K562 (cell line): ENCODE results near the gene SDSL. TPM values are rescaled to one million over a fixed set of nuclear protein-coding genes. Genes with fewer than 3 reads are reported as not detected.

ENCODE experiments used
- ATAC-seq: fragments of 200-7000 bp; cut with Tn5 transposase; 3 replicates; pipeline ENCODE4 v1.9.1; 2020; ENCODE audit warnings: moderate library complexity
- BruUV-seq: library from RNA; stranded (reverse); fragments of 400-500 nt; replicated peaks from 2 replicates; lab custom pipeline; 2021; lab: Mats Ljungman, UMichigan
- CTCF ChIA-PET: fragments of 300-600 bp; formaldehyde crosslinking; extraction: SDS; loops from one replicate; lab custom pipeline; 2021; ENCODE audit warnings: low intra/inter-chr PET ratio; lab: Yijun Ruan, JAX
- POLR2A ChIA-PET: fragments of 300-600, 350-650 bp; sonication (Branson Sonifier 250); formaldehyde crosslinking; extraction: SDS; loops from one replicate; lab custom pipeline; 2021; ENCODE audit warnings: antibody characterized with exemption, inconsistent platforms; lab: Yijun Ruan, JAX
- DNase-seq, 4 experiments: peaks; one replicate each; pipeline versions ENCODE4 v3.0.0 to v3.0.0-alpha.2; 2011 to 2018; ENCODE audit warnings: low spot score in 3 of 4, mixed read lengths in 3 of 4; ENCODE audit errors: extremely low read depth in 1 of 4
- FAIRE-seq: peaks from 2 replicates; lab custom pipeline; 2011; peaks lifted over from hg19 to GRCh38; lab: Jason Lieb, UNC
- H2AFZ ChIP-seq: 2 replicates; pipeline ENCODE4 v1.6.0; 2011; ENCODE audit warnings: low read depth, low read length, control low read depth, inconsistent platforms
- H3K27ac ChIP-seq: fragments of 200-600 bp; 3 replicates; pipeline ENCODE4 v1.8.0; 2011; ENCODE audit warnings: low read depth, mild to moderate bottlenecking, control low read depth, inconsistent platforms, low read length, moderate library complexity, mixed read lengths; ENCODE audit errors: extremely low read depth
- H3K27me3 ChIP-seq, 2 experiments: fragments of 300-600 bp in 1 of 2; 2 replicates in 1 of 2; 3 replicates in 1 of 2; pipeline versions ENCODE4 v1.6.0 to v1.8.0; 2011; ENCODE audit warnings: inconsistent platforms in 2 of 2, low read length in 2 of 2, mild to moderate bottlenecking in 1 of 2, mixed read lengths in 1 of 2, moderate library complexity in 1 of 2; ENCODE audit not compliant: control insufficient read depth in 2 of 2, insufficient read depth in 2 of 2
- H3K36me3 ChIP-seq: fragments of 300-600 bp; 3 replicates; pipeline ENCODE4 v1.8.0; 2011; ENCODE audit warnings: mild to moderate bottlenecking, low read length, inconsistent platforms; ENCODE audit not compliant: control insufficient read depth, insufficient read depth
- H3K4me1 ChIP-seq, 2 experiments: fragments of 200-600 bp in 1 of 2; replicated peaks in 1 of 2; 2 replicates in 1 of 2; 3 replicates in 1 of 2; pipeline versions ENCODE4 v1.5.1 to v1.8.0; 2011; ENCODE audit warnings: inconsistent platforms in 2 of 2, low read length in 2 of 2, mild to moderate bottlenecking in 1 of 2, mixed read lengths in 1 of 2, moderate library complexity in 1 of 2; ENCODE audit not compliant: control insufficient read depth in 2 of 2, insufficient read depth in 2 of 2
- H3K4me2 ChIP-seq: 2 replicates; pipeline ENCODE4 v1.6.1; 2011; ENCODE audit warnings: low read length, control low read depth, inconsistent platforms, mixed read lengths; ENCODE audit not compliant: insufficient read depth
- H3K4me3 ChIP-seq: fragments of 200-600 bp; sonication (generic), shearing (Covaris generic); 2 replicates; pipeline ENCODE4 v1.5.1; 2016; ENCODE audit warnings: control low read depth, inconsistent platforms
- H3K79me2 ChIP-seq: fragments of 200-600 bp; 3 replicates; pipeline ENCODE4 v1.8.0; 2011; ENCODE audit warnings: low read length, inconsistent platforms; ENCODE audit not compliant: control insufficient read depth, insufficient read depth
- H3K9ac ChIP-seq, 2 experiments: 2 replicates each; pipeline versions ENCODE4 v1.6.0 to v1.6.1; 2011; ENCODE audit warnings: low read depth in 2 of 2, low read length in 2 of 2, control low read depth in 1 of 2, inconsistent platforms in 1 of 2, mild to moderate bottlenecking in 1 of 2, mixed read lengths in 1 of 2; ENCODE audit not compliant: insufficient read depth in 1 of 2
- H3K9me1 ChIP-seq: one replicate; pipeline ENCODE4 v1.6.0; 2011; ENCODE audit warnings: inconsistent platforms, mild to moderate bottlenecking, low read length, moderate library complexity; ENCODE audit not compliant: control insufficient read depth, insufficient read depth
- H3K9me3 ChIP-seq: replicated peaks from 2 replicates; pipeline ENCODE4 v1.5.1; 2011; ENCODE audit warnings: low read depth, low read length, inconsistent platforms; ENCODE audit not compliant: control insufficient read depth, insufficient read depth
- H4K20me1 ChIP-seq: replicated peaks from 2 replicates; pipeline ENCODE4 v1.6.1; 2011; ENCODE audit warnings: low read length, inconsistent platforms, mixed read lengths; ENCODE audit not compliant: control insufficient read depth, insufficient read depth
- C11orf30 ChIP-seq: fragments of 450-650 bp; IDR thresholded peaks from 2 replicates; pipeline ENCODE4 v1.6.1; 2016; ENCODE audit warnings: low read depth, mild to moderate bottlenecking
- CHD2 ChIP-seq: IDR thresholded peaks from 2 replicates; pipeline ENCODE4 v1.6.1; 2011; ENCODE audit warnings: low read depth, low read length
- ETV5 ChIP-seq: sonication (generic); formaldehyde crosslinking; IDR thresholded peaks from 2 replicates; pipeline ENCODE4 v1.4.0; 2020; ENCODE audit warnings: low read depth, mild to moderate bottlenecking, missing genetic modification reagents
- HCFC1 ChIP-seq: IDR thresholded peaks from 2 replicates; pipeline ENCODE4 v1.6.1; 2012; ENCODE audit warnings: low read depth, low read length, improper control_type of control experiment
- HMGN3 ChIP-seq: IDR thresholded peaks from 2 replicates; pipeline ENCODE4 v1.6.1; 2011; ENCODE audit warnings: borderline replicate concordance, low read depth, mild to moderate bottlenecking, mixed read lengths, low read length; ENCODE audit not compliant: insufficient read length; ENCODE audit errors: extremely low read depth
- ILK ChIP-seq: fragments of 450-650 bp; IDR thresholded peaks from 2 replicates; pipeline ENCODE4 v1.6.1; 2016; ENCODE audit warnings: missing genetic modification characterization, low read depth, mild to moderate bottlenecking, missing compliant biosample characterization, moderate library complexity, borderline replicate concordance
- KLF1 ChIP-seq: fragments of 450-650 bp; IDR thresholded peaks from 2 replicates; pipeline ENCODE4 v1.6.1; 2016; ENCODE audit warnings: missing genetic modification characterization, missing compliant biosample characterization
- NCOA1 ChIP-seq: fragments of 450-650 bp; IDR thresholded peaks from 2 replicates; pipeline ENCODE4 v1.6.1; 2016; ENCODE audit warnings: low read depth
- NR3C1 ChIP-seq: sonication (generic); formaldehyde crosslinking; IDR thresholded peaks from 2 replicates; pipeline ENCODE4 v1.8.1; 2022; ENCODE audit warnings: missing genetic modification reagents
- POU5F1 ChIP-seq: fragments of 150-350 bp; IDR thresholded peaks from 2 replicates; pipeline ENCODE4 v1.6.1; 2014; ENCODE audit warnings: borderline replicate concordance, low read length, low read depth, mild to moderate bottlenecking; ENCODE audit not compliant: partially characterized antibody
- RB1 ChIP-seq: fragments of 450-650 bp; IDR thresholded peaks from 2 replicates; pipeline ENCODE4 v1.6.1; 2017; ENCODE audit warnings: low read depth, mild to moderate bottlenecking
- RUNX1 ChIP-seq: sonication (generic); IDR thresholded peaks from 2 replicates; pipeline ENCODE4 v1.6.1; 2016; ENCODE audit warnings: antibody characterized with exemption, low read depth
- TEAD2 ChIP-seq: fragments of 450-650 bp; IDR thresholded peaks from 2 replicates; pipeline ENCODE4 v1.6.1; 2016; ENCODE audit warnings: missing genetic modification characterization, control low read depth, missing compliant biosample characterization
- WHSC1 ChIP-seq: IDR thresholded peaks from one replicate; pipeline ENCODE4 v1.6.1; 2012; ENCODE audit warnings: low read length, control low read depth, inconsistent platforms
- ZFPM2 ChIP-seq: fragments of 250-450 bp; sonication (Bioruptor Pico); IDR thresholded peaks from 2 replicates; pipeline ENCODE4 v1.5.1; 2022; ENCODE audit warnings: mild to moderate bottlenecking
- ZNF408 ChIP-seq: fragments of 250-450 bp; sonication (Bioruptor Pico); IDR thresholded peaks from 2 replicates; pipeline ENCODE4 v1.4.0; 2020; ENCODE audit warnings: low read depth, mild to moderate bottlenecking, moderate library complexity
- ZNF41 ChIP-seq: fragments of 250-450 bp; sonication (Bioruptor Pico); conservative IDR thresholded peaks from 2 replicates; pipeline ENCODE4 v1.4.0; 2020; ENCODE audit warnings: mild to moderate bottlenecking
- ZNF589 ChIP-seq: fragments of 200-800 bp; sonication (Bioruptor generic); IDR thresholded peaks from 2 replicates; pipeline ENCODE4 v1.6.1; 2016; ENCODE audit warnings: low read depth, missing genetic modification characterization, missing compliant biosample characterization
- WGBS: fragments of 100-300 bp; shearing (Covaris generic); methylation state at CpG from one replicate; pipeline ENCODE4 v1.1.6; 2016; ENCODE audit warnings: low coverage, mixed read lengths; ENCODE audit not compliant: insufficient coverage; ENCODE audit errors: missing lambda C conversion rate; 5-methylcytosine and 5-hydroxymethylcytosine counted together
- in situ Hi-C: fragments of 300-500 bp; cut with MboI; formaldehyde crosslinking; loops from 4 replicates; pipeline ENCODE4 v1.15.0; 2018; ENCODE audit warnings: inconsistent platforms, mixed read lengths
- intact Hi-C: fragments of 100-400 bp; cut with micrococcal nuclease; formaldehyde crosslinking; loops from 2 replicates; pipeline ENCODE4 v1.14.2; 2022
- polyA plus RNA-seq, 8 experiments: library from polyadenylated mRNA; depleted of rRNA in 4 of 8; stranded (reverse) in 5 of 8; unstranded in 3 of 8; fragments of >200 nt; fragmentation: Nextera tagmentation in 2 of 8; fragmentation: Illumina TruSeq in 1 of 8; extraction: Ambion mirVana in 2 of 8; extraction: Trizol in 1 of 8; gene quantifications; 2 replicates each; pipeline versions ENCODE4 v1.2.1 to v1.2.3, GENCODE V29; 2011 to 2014; ENCODE audit warnings: inconsistent platforms in 1 of 8, missing spikeins in 1 of 8
- total RNA-seq, 7 experiments: library from RNA; depleted of rRNA in 6 of 7; stranded (reverse); fragments of >200 nt in 6 of 7; fragmentation: Illumina TruSeq in 2 of 7; extraction: Trizol in 2 of 7; gene quantifications; 2 replicates each; pipeline versions ENCODE4 v1.2.1 to v1.2.3, GENCODE V29; 2011 to 2021; ENCODE audit warnings: low replicate concordance in 1 of 7
- TF ChIP-seq, protein P1 (sequence below), 2 experiments: fragments of 250-450 bp in 1 of 2; fragments of 450-650 bp in 1 of 2; sonication (Bioruptor Pico) in 1 of 2; IDR thresholded peaks; 2 replicates each; pipeline versions ENCODE4 v1.6.1 to v1.8.0; 2016 to 2021; ENCODE audit warnings: mild to moderate bottlenecking in 2 of 2, moderate library complexity in 2 of 2, missing compliant biosample characterization in 1 of 2, missing genetic modification characterization in 1 of 2

SDSL gene
- total and polyA plus RNA-seq, 9 of the 15 experiments (the other 6 are each of a cell fraction or from before 2014, with no cell fraction given) = 0.31 to 11.0 (median 7.4) TPM

DNA sequence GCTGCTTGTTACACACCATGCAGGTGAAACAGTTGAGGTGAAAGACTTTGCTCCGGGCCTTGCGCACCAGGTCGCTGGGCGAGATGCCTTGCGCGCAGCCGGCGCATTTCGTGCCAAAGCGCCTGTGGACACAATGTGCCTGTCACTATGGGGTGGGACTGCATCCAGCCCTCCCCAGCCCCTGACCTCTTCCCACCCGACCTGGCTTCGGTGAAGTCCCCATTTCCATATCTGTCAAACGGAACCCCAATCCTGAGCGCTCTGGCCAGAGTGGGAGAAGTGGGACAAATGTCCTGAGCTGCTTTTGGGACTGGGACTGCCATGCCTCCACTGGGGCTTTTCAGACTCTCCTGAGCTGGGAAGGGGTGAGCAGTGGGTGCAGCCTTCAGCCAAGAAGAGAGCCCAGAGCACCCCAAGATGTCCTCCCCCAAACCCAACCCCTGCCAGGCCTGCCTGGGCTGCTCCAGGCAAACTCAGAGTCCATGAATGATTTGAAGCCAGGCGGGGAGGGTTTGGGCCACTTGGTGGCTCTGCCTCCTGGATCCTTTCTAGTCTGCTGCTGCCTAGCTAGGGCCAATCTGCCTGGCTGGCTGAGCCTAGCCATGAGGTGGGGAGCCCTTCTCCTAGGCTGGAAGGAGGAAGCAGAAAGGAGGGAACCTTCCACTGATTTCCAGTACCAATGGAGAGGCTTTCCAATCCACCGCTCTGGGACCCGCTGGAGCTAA lies 47.2 kb downstream of the SDSL start:
- H3K9ac ChIP-seq = no peak overlapping the region
- H3K27ac ChIP-seq = no peak overlapping the region
- TF ChIP-seq KLF1 (no peak), HCFC1 (no peak), ETV5 (no peak), WHSC1 (no peak), NCOA1 (no peak), ZNF41 (CRISPR knock-in tag) (no peak), TEAD2 (no peak), RUNX1 (no peak), POU5F1 (no peak), ZNF408 (CRISPR knock-in tag) (no peak), C11orf30 (no peak), ZNF589 (CRISPR knock-in tag) (no peak), ILK (tag) (no peak), RB1 (no peak), CHD2 (no peak), NR3C1 (CRISPR knock-in tag) (no peak), ZFPM2 (no peak), HMGN3 (no peak)
- TF ChIP-seq, protein P1, sequence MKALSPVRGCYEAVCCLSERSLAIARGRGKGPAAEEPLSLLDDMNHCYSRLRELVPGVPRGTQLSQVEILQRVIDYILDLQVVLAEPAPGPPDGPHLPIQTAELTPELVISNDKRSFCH (CRISPR knock-in tag; IDR thresholded peaks at IDR 0.05) = no peak
- TF ChIP-seq, protein P1 (tag; IDR thresholded peaks at IDR 0.05) = no peak
- TF ChIP-seq, all 486 proteins: peak for 0
- no peaks in the 10 kb centered on the region for H3K79me2 ChIP-seq
- no peaks in the 10 kb centered on the region for H3K9me3 ChIP-seq
- H3K4me2 ChIP-seq = no peak overlapping the region
- intact Hi-C loops (loop anchor here (10.0 kb wide), 1 partner anchor 115 kb away; no protein-coding TSS in a partner anchor), in situ Hi-C loops (no loop called here)
- FAIRE-seq (no peak), DNase-seq (no peak), ATAC-seq (no peak)
- H3K4me1 ChIP-seq = peaks cover 0 to 46% of the 10 kb centered on the region in 2 experiments; a peak in 3 of 5 replicates
- 33% methylated on average over 15 of the region's 17 CpGs for WGBS
- no peak overlapping the region for H3K4me3 ChIP-seq
- POLR2A ChIA-PET = interaction anchor here (0.7 kb wide), 1 partner anchor 33 kb away, joined by 3 read pairs; no protein-coding TSS in a partner anchor
- no peaks in the 10 kb centered on the region for H3K9me1 ChIP-seq
- peaks cover 82 to 99% of the 10 kb centered on the region in 2 experiments for H3K27me3 ChIP-seq
- CTCF ChIA-PET = no interaction called here
- BruUV-seq = no TSS peak
- peaks cover 24% of the 10 kb centered on the region for H4K20me1 ChIP-seq
- no peaks in the 10 kb centered on the region for H3K36me3 ChIP-seq
- no peak overlapping the region for H2AFZ ChIP-seq
